PC-9 (cell line): ENCODE data around the gene DGKG. TPM values are rescaled to one million over a fixed set of nuclear protein-coding genes. Genes with fewer than 3 reads are reported as not detected.

Experiments
- BruUV-seq: library from RNA; stranded (reverse); fragments of 400-500 nt; replicated peaks from 2 replicates; lab custom pipeline; 2021; lab: Mats Ljungman, UMichigan
- CTCF ChIA-PET: fragments of 300-600 bp; sonication (Branson Sonifier 250); formaldehyde crosslinking; loops from one replicate; lab custom pipeline; 2022; ENCODE audit warnings: antibody characterized with exemption; lab: Charles Lee
- POLR2A ChIA-PET: fragments of 300-600 bp; sonication (Branson Sonifier 250); formaldehyde crosslinking; loops from one replicate; lab custom pipeline; 2022; ENCODE audit warnings: antibody characterized with exemption; ENCODE audit not compliant: unreplicated experiment; lab: Charles Lee
- DNase-seq, 2 experiments: peaks; one replicate each; pipeline versions ENCODE4 v3.0.0 to v3.0.0-alpha.2; 2015 to 2022; ENCODE audit warnings: mixed read lengths in 1 of 2
- H2AFZ ChIP-seq: fragments of 200-600 bp; sonication (generic); 2 replicates; pipeline ENCODE4 v1.8.1; 2017; ENCODE audit warnings: antibody characterized with exemption
- H3F3A ChIP-seq: fragments of 200-600 bp; sonication (generic); 2 replicates; pipeline ENCODE4 v1.8.1; 2017; ENCODE audit warnings: antibody characterized with exemption, mild to moderate bottlenecking, low read depth; ENCODE audit not compliant: insufficient read depth
- H3K27ac ChIP-seq: fragments of 200-600 bp; sonication (generic); 2 replicates; pipeline ENCODE4 v1.6.1; 2016; ENCODE audit warnings: mixed run types
- H3K27me3 ChIP-seq: fragments of 200-600 bp; sonication (generic); 2 replicates; pipeline ENCODE4 v1.6.1; 2016; ENCODE audit warnings: low read depth, mixed run types; ENCODE audit not compliant: insufficient read depth
- H3K36me3 ChIP-seq: fragments of 200-600 bp; sonication (generic); 2 replicates; pipeline ENCODE4 v1.6.1; 2016; ENCODE audit warnings: low read depth, mixed run types
- H3K4me1 ChIP-seq: fragments of 200-600 bp; sonication (generic); replicated peaks from 2 replicates; pipeline ENCODE4 v1.6.1; 2016; ENCODE audit warnings: mixed run types; ENCODE audit not compliant: insufficient read depth
- H3K4me2 ChIP-seq: fragments of 200-600 bp; sonication (generic); 2 replicates; pipeline ENCODE4 v1.6.1; 2017; ENCODE audit warnings: mixed run types
- H3K4me3 ChIP-seq: fragments of 200-600 bp; sonication (generic); 2 replicates; pipeline ENCODE4 v1.6.1; 2016; ENCODE audit warnings: mixed run types
- H3K79me2 ChIP-seq: fragments of 200-600 bp; sonication (generic); 2 replicates; pipeline ENCODE4 v1.6.1; 2017; ENCODE audit warnings: low read depth, mixed run types
- H3K9me2 ChIP-seq: fragments of 200-600 bp; sonication (generic); 2 replicates; pipeline ENCODE4 v1.8.1; 2017; ENCODE audit warnings: mild to moderate bottlenecking; ENCODE audit not compliant: insufficient read depth
- H3K9me3 ChIP-seq: fragments of 200-600 bp; sonication (generic); 2 replicates; pipeline ENCODE4 v1.8.1; 2016; ENCODE audit warnings: low read depth; ENCODE audit not compliant: insufficient read depth
- H4K20me1 ChIP-seq: fragments of 200-600 bp; sonication (generic); 2 replicates; pipeline ENCODE4 v1.8.1; 2017; ENCODE audit not compliant: insufficient read depth
- CTCF ChIP-seq: fragments of 200-600 bp; sonication (generic); conservative IDR thresholded peaks from 2 replicates; pipeline ENCODE4 v1.6.1; 2017; ENCODE audit warnings: mixed run types, antibody characterized with exemption, mild to moderate bottlenecking, moderate library complexity
- EZH2 ChIP-seq: fragments of 200-600 bp; sonication (generic); IDR thresholded peaks from 2 replicates; pipeline ENCODE4 v1.8.0; 2017; ENCODE audit warnings: antibody characterized with exemption, low read depth
- intact Hi-C: fragments of 100-400 bp; cut with micrococcal nuclease; formaldehyde crosslinking; loops from one replicate; pipeline ENCODE4 v1.10.0; 2022; ENCODE audit not compliant: unreplicated experiment
- total RNA-seq: library from RNA; stranded (reverse); gene quantifications from 2 replicates; pipeline ENCODE4 v1.2.3, GENCODE V29; 2021

The DGKG gene
- total RNA-seq, 1 experiment from 2014 or later: 20.0 TPM

DNA sequence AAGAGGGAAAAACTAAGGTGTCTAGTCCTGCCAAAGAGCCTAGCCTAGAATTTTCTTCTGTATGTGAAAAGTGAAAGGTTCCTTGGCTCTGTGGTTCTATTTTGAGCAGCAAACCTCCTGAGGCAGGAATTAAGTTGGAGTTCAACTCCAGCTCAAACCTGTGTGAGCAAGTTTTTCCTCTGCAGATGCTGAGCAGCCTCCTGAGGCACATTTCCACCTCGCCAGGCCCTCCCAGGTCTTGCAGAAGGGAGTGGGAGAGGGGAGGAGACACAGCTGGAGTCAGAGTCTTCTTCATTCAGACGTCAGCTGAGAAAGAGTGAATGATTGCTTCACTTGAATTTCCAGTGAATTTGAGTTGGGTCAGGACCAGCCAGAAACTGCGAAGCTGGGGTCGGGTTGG, 183.6 kb downstream of the DGKG start:
- no peak overlapping the region for H2AFZ ChIP-seq
- TF ChIP-seq CTCF: no peak
- no peak overlapping the region for H3K4me2 ChIP-seq
- no TSS peak for BruUV-seq
- ChIA-PET CTCF (no interaction called here), POLR2A (no interaction called here)
- no peak overlapping the region for H3K4me3 ChIP-seq
- no peaks in the 10 kb centered on the region for H3K9me3 ChIP-seq
- H3K27me3 ChIP-seq: no peaks in the 10 kb centered on the region
- H3K9me2 ChIP-seq: no peaks in the 10 kb centered on the region
- no peaks in the 10 kb centered on the region for H3F3A ChIP-seq
- no peaks in the 10 kb centered on the region for H3K36me3 ChIP-seq
- DNase-seq: no peak
- H4K20me1 ChIP-seq: no peaks in the 10 kb centered on the region
- intact Hi-C loops: no loop called here
- no peak overlapping the region for H3K27ac ChIP-seq
- H3K4me1 ChIP-seq: no peaks in the 10 kb centered on the region
- no peaks in the 10 kb centered on the region for H3K79me2 ChIP-seq

- Histone ChIP-seq H3K27me3 (no peaks in the 10 kb centered on the region), H3F3A (no peaks in the 10 kb centered on the region), H3K36me3 (no peaks in the 10 kb centered on the region), H4K20me1 (no peaks in the 10 kb centered on the region), H2AFZ (no peak overlapping the region), H3K4me2 (no peak overlapping the region), H3K79me2 (no peaks in the 10 kb centered on the region), H3K9me3 (no peaks in the 10 kb centered on the region), H3K9me2 (no peaks in the 10 kb centered on the region), H3K4me3 (no peak overlapping the region), H3K4me1 (no peaks in the 10 kb centered on the region), H3K27ac (no peak overlapping the region)
- TF ChIP-seq CTCF: no peak
- TF ChIP-seq EZH2: no peak
- CTCF ChIA-PET: no interaction called here
- BruUV-seq: no TSS peak
- no peak for DNase-seq
- intact Hi-C loops: no loop called here
- POLR2A ChIA-PET: interaction anchor here (0.7 kb wide), 1 partner anchor 10 kb away, joined by 7 read pairs; no protein-coding TSS in a partner anchor
These were observed 185.6 kb downstream of the DGKG start for GRCh38 chr3:186176373-186176990.

- ChIA-PET CTCF (no interaction called here), POLR2A (no interaction called here)
- H3K79me2 ChIP-seq: no peaks in the 10 kb centered on the region
- no peak overlapping the region for H3K4me2 ChIP-seq
- H4K20me1 ChIP-seq: no peaks in the 10 kb centered on the region; the same call in 1 of the 2 replicates
- H3F3A ChIP-seq: no peaks in the 10 kb centered on the region
- H3K9me2 ChIP-seq: no peaks in the 10 kb centered on the region
- H2AFZ ChIP-seq: no peak overlapping the region
- H3K27me3 ChIP-seq: no peaks in the 10 kb centered on the region
- H3K4me1 ChIP-seq: no peaks in the 10 kb centered on the region
- no peaks in the 10 kb centered on the region for H3K36me3 ChIP-seq
- BruUV-seq: no TSS peak
- H3K27ac ChIP-seq: no peak overlapping the region
- H3K9me3 ChIP-seq: no peaks in the 10 kb centered on the region
- TF ChIP-seq CTCF: no peak
- no peak for TF ChIP-seq EZH2
- DNase-seq: no peak
- no peak overlapping the region for H3K4me3 ChIP-seq
- intact Hi-C loops: no loop called here
These were observed 188.7 kb downstream of the DGKG start for GRCh38 chr3:186173224-186173815.
